GM19099 (cell line): ENCODE data around the gene UBE2S.

ENCODE experiments used
- POLR2A ChIP-seq: IDR thresholded peaks from 3 replicates; pipeline ENCODE4 v1.6.1; 2011; ENCODE audit warnings: low read depth; ENCODE audit not compliant: insufficient read length; ENCODE audit errors: extremely low read depth

UBE2S gene

DNA sequence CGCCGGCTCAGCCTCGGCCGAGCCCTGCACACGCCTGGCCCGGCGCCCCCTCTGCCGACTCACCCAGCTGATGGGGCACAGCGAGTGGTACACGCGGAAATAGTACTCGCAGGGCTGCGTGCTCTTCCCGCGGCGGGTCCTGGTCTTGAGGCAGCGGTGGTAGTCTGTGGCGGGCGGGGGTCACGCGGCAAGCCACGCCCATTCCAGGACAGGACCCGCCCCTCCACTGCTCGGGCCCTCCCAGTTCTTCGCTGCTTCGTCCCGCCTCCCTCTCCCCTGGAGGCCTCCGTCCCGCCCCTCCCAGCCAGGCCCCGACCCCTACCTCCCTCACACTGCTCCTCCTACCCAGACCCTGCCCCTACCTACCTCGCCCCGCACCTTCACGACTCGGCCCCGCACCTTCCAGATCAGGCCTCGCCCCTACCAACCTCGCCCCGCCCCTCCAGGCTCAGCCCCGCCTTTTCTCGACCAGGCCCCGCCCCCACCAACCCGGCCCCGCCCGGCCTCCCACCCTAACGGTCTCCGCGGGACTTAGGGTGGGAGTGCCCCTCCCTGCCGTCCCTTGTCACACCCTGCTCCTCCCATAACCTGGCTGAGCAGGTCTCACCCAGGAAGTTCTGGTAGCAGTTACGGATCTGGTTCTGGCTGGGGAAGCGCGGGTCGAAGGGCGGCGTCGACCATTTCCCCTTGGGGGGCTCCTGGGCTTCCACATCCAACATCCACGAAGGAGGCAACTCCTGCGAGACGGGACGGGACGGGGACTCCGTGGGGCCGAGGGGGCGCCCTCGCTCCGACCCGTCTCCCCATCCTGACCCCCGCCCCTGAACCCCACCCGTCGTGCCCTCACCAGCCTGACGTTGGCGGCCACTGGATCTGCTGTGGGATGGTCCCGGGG lies 53.5 kb downstream of the UBE2S start:
- TF ChIP-seq POLR2A, result no peak

DNA sequence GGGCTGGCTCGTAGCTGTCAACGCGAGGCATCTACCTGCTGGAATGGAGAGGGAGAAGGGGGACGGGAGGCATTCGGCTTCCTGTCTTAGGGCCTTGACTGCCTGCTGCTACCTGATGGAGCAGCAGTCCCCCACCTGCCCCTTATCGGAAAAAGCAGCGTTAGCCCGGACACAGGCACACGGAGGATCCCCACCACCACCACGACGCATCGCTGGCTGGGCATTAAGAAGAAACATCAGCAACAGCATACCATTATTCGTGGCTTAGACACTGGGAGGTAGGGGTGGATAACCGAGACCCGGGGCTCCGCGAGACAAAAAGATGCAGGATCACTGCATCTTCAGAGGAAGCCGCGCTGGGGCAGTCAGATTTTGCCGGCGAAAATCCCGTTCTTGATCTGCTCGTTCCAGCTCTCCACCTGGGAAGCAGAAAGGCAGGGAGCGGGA lies 54.2 kb downstream of the UBE2S start:
- no peak for TF ChIP-seq POLR2A

DNA sequence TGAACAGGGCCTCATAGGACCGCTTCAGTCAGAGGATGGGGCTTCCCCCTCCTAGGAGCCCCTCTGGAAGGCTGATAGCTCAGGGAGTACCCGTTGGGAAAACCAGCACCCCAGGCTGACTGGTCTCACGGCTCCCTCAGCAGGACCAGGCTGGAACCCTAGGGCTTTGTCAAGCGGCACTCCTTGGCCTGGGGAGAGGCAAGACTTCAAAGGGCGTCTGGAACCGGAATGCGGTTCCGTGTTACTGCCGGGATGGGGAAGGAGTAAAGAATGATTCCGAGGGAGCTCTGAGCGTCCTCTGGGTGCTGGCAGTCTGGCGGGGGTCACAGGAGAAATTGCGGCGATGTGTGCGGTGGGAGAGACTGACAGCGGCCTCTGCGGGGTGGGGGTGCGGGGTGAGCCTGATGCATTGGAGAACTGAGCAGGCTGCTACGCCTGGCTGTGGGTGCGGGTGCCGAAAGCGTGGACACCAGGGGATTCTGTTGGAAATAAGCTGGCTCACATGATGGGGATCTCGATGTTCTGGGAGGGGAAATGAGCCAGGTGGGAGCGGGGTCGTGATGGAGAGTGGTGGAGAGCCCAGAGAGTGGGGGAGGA lies 54.9 kb downstream of the UBE2S start:
- TF ChIP-seq POLR2A, result no peak

DNA sequence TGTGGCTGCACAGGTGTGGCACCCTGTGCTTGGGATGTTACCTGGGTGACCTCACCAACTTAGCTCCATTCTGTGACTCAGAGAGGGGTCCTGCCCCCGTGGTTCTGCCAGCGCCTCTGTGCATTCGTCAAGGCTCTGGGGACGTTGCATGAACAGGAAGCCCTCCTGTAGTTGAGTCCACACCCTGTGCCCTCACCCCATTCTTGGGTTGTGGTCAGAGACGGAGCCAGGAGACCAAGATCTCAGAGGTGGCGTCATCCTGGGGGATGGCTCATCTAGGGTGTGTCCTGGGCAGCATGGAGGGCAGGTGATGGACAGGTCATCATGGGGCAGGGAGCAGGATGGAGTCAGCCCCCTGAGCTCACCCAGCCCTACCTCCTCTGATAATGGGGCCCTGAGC lies 55.5 kb downstream of the UBE2S start:
- TF ChIP-seq POLR2A, result no peak

DNA sequence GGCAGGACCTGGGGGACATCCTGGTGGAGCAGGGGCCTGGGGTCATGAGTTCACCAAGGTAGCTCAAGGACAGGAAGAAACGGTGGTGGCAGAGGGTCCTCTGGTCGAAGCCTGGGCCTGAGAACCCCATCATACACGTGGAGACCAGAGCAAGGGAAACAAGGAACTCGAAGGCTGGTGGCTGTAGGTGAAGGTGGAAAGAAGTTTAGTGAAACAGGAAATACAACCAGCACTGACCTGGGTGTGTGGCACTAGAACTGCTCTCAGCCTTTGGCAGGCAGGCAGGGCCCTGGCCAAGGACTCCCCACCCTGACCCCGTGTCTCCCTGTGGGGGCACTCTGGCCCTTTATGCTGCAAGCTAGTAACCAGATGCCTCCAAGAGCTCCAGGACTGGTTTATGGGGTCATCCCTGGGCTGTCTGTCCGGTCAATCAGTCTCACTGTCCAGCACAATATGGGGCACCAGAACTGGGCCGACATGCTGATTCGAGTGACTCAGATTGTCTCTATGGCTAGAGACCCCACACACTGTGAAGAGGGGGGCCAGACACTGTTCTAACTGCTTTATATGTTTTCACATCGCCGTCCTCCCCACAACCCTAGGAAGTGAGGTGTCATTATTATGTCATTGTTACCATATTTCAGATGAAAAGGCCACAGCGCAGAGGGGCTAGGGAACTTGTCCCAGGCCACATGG lies 56.8 kb downstream of the UBE2S start:
- TF ChIP-seq POLR2A, result no peak
